Progenitor cell of endocrine pancreas (in vitro differentiated cells): ENCODE results near the gene SCIN. TPM values are rescaled to one million over a fixed set of nuclear protein-coding genes. Genes with fewer than 3 reads are reported as not detected.

Experiments
- DNase-seq: peaks from one replicate; pipeline ENCODE4 v3.0.0; 2021; ENCODE audit warnings: low spot score; ENCODE audit not compliant: unreplicated experiment
- H3K27ac Mint-ChIP-seq: 2 replicates; pipeline ENCODE4 v1.8.0; 2021; ENCODE audit warnings: mild to moderate bottlenecking, moderate library complexity, mixed read lengths
- H3K27me3 Mint-ChIP-seq: 2 replicates; pipeline ENCODE4 v1.8.0; 2021; ENCODE audit warnings: mixed read lengths
- H3K36me3 Mint-ChIP-seq: 2 replicates; pipeline ENCODE4 v1.8.0; 2022; ENCODE audit warnings: mixed read lengths; ENCODE audit not compliant: insufficient read depth
- H3K4me1 Mint-ChIP-seq: 2 replicates; pipeline ENCODE4 v1.8.0; 2021; ENCODE audit warnings: low read depth, mixed read lengths
- H3K4me3 Mint-ChIP-seq: 2 replicates; pipeline ENCODE4 v1.8.0; 2021; ENCODE audit warnings: low read depth, mild to moderate bottlenecking, moderate library complexity, mixed read lengths
- H3K9me3 Mint-ChIP-seq: 2 replicates; pipeline ENCODE4 v1.8.0; 2021; ENCODE audit warnings: low read depth, mixed read lengths
- total RNA-seq: library from RNA; stranded (reverse); gene quantifications from 2 replicates; pipeline ENCODE4 v1.2.1, GENCODE V29; 2021
- TF ChIP-seq, protein P1 (sequence below): fragments of 200-600 bp; sonication (generic); IDR thresholded peaks from one replicate; pipeline ENCODE4 v1.5.0; 2021; ENCODE audit warnings: antibody characterized with exemption, mild to moderate bottlenecking; ENCODE audit not compliant: unreplicated experiment

The SCIN gene
- total RNA-seq, 1 donor from 2014 or later, result 0.10 TPM

DNA sequence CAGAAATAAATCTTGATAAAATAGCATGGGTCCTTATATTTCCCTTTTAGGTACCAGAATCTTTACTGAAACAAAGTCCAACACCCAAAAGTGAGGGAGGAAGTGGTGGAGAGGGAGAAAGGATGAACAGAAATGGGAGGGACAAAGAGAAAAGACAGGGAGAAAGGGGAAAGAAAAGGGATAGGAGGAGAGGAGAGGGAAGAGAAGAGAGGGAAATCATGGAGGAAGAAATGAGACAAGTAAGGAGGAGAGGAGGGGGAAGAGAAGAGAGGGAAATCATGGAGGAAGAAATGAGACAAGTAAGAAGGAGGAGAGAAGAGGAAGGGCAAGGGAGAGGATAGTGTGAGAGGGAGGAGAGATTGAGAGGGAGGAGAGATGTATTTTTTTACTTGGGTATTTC, 66.8 kb downstream of the SCIN start:
- DNase-seq, result no peak
- TF ChIP-seq, protein P1, sequence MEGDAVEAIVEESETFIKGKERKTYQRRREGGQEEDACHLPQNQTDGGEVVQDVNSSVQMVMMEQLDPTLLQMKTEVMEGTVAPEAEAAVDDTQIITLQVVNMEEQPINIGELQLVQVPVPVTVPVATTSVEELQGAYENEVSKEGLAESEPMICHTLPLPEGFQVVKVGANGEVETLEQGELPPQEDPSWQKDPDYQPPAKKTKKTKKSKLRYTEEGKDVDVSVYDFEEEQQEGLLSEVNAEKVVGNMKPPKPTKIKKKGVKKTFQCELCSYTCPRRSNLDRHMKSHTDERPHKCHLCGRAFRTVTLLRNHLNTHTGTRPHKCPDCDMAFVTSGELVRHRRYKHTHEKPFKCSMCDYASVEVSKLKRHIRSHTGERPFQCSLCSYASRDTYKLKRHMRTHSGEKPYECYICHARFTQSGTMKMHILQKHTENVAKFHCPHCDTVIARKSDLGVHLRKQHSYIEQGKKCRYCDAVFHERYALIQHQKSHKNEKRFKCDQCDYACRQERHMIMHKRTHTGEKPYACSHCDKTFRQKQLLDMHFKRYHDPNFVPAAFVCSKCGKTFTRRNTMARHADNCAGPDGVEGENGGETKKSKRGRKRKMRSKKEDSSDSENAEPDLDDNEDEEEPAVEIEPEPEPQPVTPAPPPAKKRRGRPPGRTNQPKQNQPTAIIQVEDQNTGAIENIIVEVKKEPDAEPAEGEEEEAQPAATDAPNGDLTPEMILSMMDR, result no peak
- no peak overlapping the region for H3K4me3 Mint-ChIP-seq
- H3K36me3 Mint-ChIP-seq, result no peaks in the 10 kb centered on the region
- H3K27ac Mint-ChIP-seq, result no peak overlapping the region
- no peaks in the 10 kb centered on the region for H3K27me3 Mint-ChIP-seq
- no peaks in the 10 kb centered on the region for H3K9me3 Mint-ChIP-seq
- H3K4me1 Mint-ChIP-seq, result peaks cover 3% of the 10 kb centered on the region

DNA sequence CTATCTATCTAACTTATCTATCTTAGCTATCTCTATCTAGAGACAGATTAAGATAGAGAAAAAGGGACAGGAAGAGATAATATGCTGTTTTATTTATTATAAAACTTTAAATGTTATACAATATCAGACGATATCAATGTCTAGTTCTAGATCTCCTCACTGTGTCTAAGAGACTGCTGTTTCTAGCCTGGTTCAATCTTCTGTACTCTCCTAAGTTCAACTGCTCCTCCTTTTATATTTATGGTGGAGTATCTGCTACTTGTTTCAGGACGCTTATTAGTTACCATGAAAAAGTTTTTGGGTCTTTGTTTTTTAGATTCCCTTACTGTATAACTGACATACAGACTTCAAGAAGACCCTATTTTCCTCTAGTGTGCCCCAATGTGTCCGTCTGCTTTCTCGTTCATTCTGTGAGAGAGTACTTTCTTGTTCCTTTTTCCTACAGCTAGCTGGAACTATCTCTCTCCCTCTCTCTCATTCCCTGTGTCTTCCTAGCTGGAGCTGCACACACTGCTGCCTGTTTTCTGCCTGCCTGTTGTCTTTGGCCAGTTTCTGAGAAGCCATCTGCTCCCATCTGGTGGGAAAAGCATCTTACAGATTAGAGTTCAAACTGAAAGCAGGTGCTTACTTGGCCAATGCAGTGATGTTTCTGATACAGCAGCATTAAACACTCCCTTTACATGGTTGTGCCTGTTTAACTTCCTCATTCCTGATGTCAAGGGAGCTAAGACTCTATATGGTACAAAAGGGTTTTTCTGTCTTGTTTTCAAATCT, 67.5 kb downstream of the SCIN start:
- no peak for DNase-seq
- Mint-ChIP-seq H3K27me3 (no peaks in the 10 kb centered on the region), H3K27ac (no peak overlapping the region), H3K36me3 (no peaks in the 10 kb centered on the region), H3K9me3 (no peaks in the 10 kb centered on the region), H3K4me1 (peaks cover 3% of the 10 kb centered on the region), H3K4me3 (no peak overlapping the region)
- TF ChIP-seq, protein P1, result no peak

DNA sequence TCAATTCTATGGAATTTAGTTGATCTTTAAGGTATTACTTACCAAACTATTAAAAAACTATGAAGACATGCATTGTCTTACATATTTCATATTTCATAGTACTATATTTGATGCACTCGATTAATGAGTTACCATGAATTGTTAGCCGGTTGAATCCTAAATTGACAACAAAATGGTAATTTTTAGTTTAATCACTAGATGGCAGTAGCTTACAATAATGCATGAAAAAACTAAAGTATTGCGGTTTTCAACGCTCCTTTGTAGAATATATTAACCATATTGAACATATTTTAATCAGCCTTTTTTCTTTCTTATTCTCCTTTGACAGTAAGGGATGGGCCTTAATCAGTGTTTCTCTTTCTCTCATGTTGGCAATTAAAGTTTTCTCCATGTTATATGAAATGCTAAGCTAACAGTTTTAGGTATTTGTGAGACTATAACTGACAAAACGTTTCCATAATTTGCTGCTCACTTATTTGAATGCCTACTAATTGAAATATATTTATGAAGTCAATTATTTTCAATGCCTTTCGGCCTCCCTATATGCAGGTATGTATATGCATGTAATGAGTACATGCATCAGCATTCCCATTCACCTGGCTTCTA, 68.4 kb downstream of the SCIN start:
- no peak for DNase-seq
- TF ChIP-seq, protein P1, result peak; percentile 77
- Mint-ChIP-seq H3K9me3 (no peaks in the 10 kb centered on the region), H3K27me3 (no peaks in the 10 kb centered on the region), H3K36me3 (no peaks in the 10 kb centered on the region), H3K4me1 (peaks cover 3% of the 10 kb centered on the region), H3K4me3 (no peak overlapping the region), H3K27ac (no peak overlapping the region)

DNA sequence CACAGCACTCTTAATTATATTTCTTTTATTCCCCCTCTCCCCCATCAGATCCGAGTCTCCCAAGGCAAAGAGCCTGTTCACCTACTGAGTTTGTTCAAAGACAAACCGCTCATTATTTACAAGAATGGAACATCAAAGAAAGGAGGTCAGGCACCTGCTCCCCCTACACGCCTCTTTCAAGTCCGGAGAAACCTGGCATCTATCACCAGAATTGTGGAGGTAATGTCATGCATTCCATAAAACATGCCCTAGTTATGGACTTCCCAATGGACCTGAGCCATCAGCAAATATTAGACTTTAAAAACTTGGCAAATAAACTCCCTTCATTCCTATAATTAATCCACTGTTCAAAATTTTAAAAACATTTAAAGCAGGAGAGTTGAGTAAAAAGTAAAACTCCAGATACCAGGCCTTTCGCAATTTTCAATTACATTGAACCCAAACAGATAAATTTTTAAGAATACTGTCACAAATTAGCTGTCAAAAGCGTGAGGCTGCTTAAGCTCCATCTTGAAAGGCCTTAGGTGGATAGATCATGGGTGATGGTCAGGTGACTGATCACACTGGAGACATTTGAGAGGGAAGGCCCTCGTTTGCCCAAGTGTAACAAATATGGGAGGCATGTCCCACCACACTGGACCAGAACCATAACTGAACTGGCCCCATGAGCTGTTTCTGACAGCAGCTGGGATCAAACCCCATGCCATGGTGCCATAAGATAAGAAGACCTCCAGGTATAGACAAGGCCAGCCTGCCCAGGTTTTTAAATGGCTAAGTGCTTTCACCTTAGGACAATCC, 70.0 kb downstream of the SCIN start:
- no peak overlapping the region for H3K4me3 Mint-ChIP-seq
- no peaks in the 10 kb centered on the region for H3K36me3 Mint-ChIP-seq
- no peaks in the 10 kb centered on the region for H3K27me3 Mint-ChIP-seq
- no peak for DNase-seq
- no peak overlapping the region for H3K27ac Mint-ChIP-seq
- H3K9me3 Mint-ChIP-seq, result no peaks in the 10 kb centered on the region
- H3K4me1 Mint-ChIP-seq, result peaks cover 3% of the 10 kb centered on the region
- TF ChIP-seq, protein P1, result no peak

DNA sequence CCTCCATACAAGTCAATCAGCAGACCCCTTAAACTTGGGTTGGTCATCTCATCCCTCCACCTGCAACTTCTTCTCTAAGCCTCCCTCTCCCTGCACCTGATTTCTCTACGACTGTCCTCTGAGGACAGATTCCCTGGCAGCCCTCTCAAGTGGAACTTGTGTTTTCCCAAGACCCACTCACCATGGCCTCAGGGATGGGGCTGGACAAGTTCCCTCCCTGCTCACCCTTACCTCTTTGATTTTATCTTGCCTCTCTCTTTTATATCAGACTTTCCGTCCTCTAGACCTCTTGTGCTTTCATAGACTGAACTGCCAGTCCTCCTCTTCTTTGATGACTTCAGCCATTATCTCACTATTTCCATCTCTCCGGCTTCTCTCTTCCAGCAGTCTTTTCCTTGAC, 70.7 kb downstream of the SCIN start:
- TF ChIP-seq, protein P1, result no peak
- no peak for DNase-seq
- no peaks in the 10 kb centered on the region for H3K27me3 Mint-ChIP-seq
- no peak overlapping the region for H3K27ac Mint-ChIP-seq
- H3K4me1 Mint-ChIP-seq, result peaks cover 3% of the 10 kb centered on the region
- H3K9me3 Mint-ChIP-seq, result no peaks in the 10 kb centered on the region
- no peak overlapping the region for H3K4me3 Mint-ChIP-seq
- no peaks in the 10 kb centered on the region for H3K36me3 Mint-ChIP-seq
